ENCODE data around the gene FAM89A. TPM values are rescaled to one million over a fixed set of nuclear protein-coding genes. Genes with fewer than 3 reads are reported as not detected.

FAM89A gene
- total RNA-seq, 1 experiment from 2014 or later: 1.5 TPM

DNA sequence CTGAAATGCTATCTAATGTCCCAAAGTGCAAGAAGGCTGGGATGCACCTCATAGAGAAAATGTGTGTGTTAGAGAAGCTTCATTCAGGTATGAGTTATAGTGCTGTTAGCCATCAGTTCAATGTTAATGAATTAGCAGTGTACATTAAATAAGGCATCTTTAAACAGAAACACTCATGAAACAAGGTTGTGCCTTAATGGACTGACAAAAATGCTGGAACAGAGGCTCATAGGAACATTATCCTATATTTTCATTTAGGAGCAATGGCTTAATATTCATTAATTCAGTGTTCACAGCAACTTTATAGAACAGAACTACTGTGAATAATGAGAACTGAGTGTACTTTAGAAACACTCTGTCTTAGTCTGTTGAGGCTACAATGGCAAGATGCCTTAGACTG lies 15.2 kb upstream of the FAM89A start:
- Histone ChIP-seq H2BK12ac (ENCODE audit: insufficient read length, low read depth, low read length) (no peak overlapping the region), H3K23me2 (ENCODE audit: insufficient read length, low read depth, low read length, poor library complexity, severe bottlenecking) (no peaks in the 10 kb centered on the region), H3K27ac (ENCODE audit: insufficient read length, low read depth, low read length) (no peak overlapping the region), H4K91ac (ENCODE audit: insufficient read length, low read depth, low read length) (no peak overlapping the region), H3K56ac (ENCODE audit: insufficient read length, low read depth, low read length) (no peak overlapping the region), H3K9me3 (ENCODE audit: control insufficient read depth, low read depth, low read length) (no peaks in the 10 kb centered on the region), H3K79me1 (ENCODE audit: insufficient read depth, low read depth, low read length, poor library complexity, severe bottlenecking) (no peaks in the 10 kb centered on the region), H3K18ac (ENCODE audit: insufficient read length, low read depth, low read length) (no peak overlapping the region), H3K4ac (ENCODE audit: low read depth, low read length) (no peak overlapping the region), H4K8ac (replicated peaks; ENCODE audit: insufficient read length, low read depth, low read length) (no peak overlapping the region), H2BK120ac (ENCODE audit: low read depth, low read length, poor library complexity, severe bottlenecking) (no peak overlapping the region), H3K4me1 (ENCODE audit: insufficient read depth, low read length) (no peaks in the 10 kb centered on the region), H2AFZ (ENCODE audit: low read length) (no peak overlapping the region), H3K23ac (ENCODE audit: insufficient read length, low read depth, low read length) (no peak overlapping the region), H2BK5ac (ENCODE audit: insufficient read length, low read length) (no peak overlapping the region), H3K4me2 (ENCODE audit: insufficient read depth, insufficient read length, low read length) (no peak overlapping the region), H4K20me1 (ENCODE audit: control insufficient read depth, insufficient read depth, insufficient read length) (no peaks in the 10 kb centered on the region), H2AK5ac (ENCODE audit: insufficient read length, low read length) (no peak overlapping the region), H3T11ph (ENCODE audit: low read length) (no peak overlapping the region), H3K27me3 (ENCODE audit: insufficient read depth, low read length) (no peaks in the 10 kb centered on the region; the same call in 1 of the 2 replicates), H2BK20ac (ENCODE audit: low read depth, low read length, poor library complexity, severe bottlenecking) (no peak overlapping the region), H2BK15ac (ENCODE audit: low read depth, low read length) (no peak overlapping the region), H3K9ac (ENCODE audit: extremely low read depth, insufficient read length, low read length) (no peak overlapping the region), H4K5ac (ENCODE audit: insufficient read length, low read depth, low read length) (no peak overlapping the region), H3K14ac (ENCODE audit: insufficient read depth, low read length) (no peak overlapping the region), H3K79me2 (ENCODE audit: insufficient read depth, low read length) (no peaks in the 10 kb centered on the region)
- DNase-seq: no peak
- H3K27ac Mint-ChIP-seq: no peak overlapping the region
- no peaks in the 10 kb centered on the region for H3K4me1 Mint-ChIP-seq
- peaks cover 85% of the 10 kb centered on the region for H3K27me3 Mint-ChIP-seq (ENCODE audit: low read depth)
- no peaks in the 10 kb centered on the region for H3K36me3 Mint-ChIP-seq (ENCODE audit: insufficient read depth in 1 of 3, low read depth in 3 of 3)
- no peak overlapping the region for H3K4me3 Mint-ChIP-seq
- H3K9me3 Mint-ChIP-seq: no peaks in the 10 kb centered on the region
- no peak for TF ChIP-seq CTCF (conservative IDR thresholded peaks at IDR 0.05)
